Measurements from ENCODE around the gene DYNC2H1.

- TF ChIP-seq CEBPB (IDR thresholded peaks at IDR 0.05) (no peak), NFIC (IDR thresholded peaks at IDR 0.05) (no peak), EP300 (IDR thresholded peaks at IDR 0.05; ENCODE audit: borderline replicate concordance) (no peak), MAX (IDR thresholded peaks at IDR 0.05) (no peak), TAF1 (IDR thresholded peaks at IDR 0.05; ENCODE audit: low read depth) (no peak)
These were observed 206.0 kb downstream of the DYNC2H1 start for GRCh38 chr11:103315248-103315647.

All from Ishikawa (cell line).